Suppressor macrophage treated with lipopolysaccharide for 1 hour (primary cell): ENCODE data around the gene PIAS2.
A peak's percentile ranks its signal among the peaks of the same experiment; 100 is the strongest.

Source experiments
- DNase-seq, 3 donors: peaks; one replicate each; pipeline ENCODE4 v3.0.0-alpha.2; 2020 to 2022

PIAS2 gene

GRCh38 chr18:46756559-46757201 is 160.6 kb downstream of the PIAS2 start, which contains the start of gene ST8SIA5:
Gene ST8SIA5 (minus strand): TSS chr18:46757053. CDS start chr18:46756508, 545 bp downstream.
- DNase-seq, result peak in 1 of 3 donors; percentile 31

- DNase-seq, result no peak
Measured at GRCh38 chr18:46756025-46756558, 161.2 kb downstream of the PIAS2 start.

- DNase-seq, result peak in 2 of 3 donors; percentile 21 to 34
Measured at GRCh38 chr18:46755315-46756024, 161.8 kb downstream of the PIAS2 start.

GRCh38 chr18:46754661-46755292 is 162.5 kb downstream of the PIAS2 start:
- DNase-seq, result no peak

- peak; percentile 38 to 66 (median 43) for DNase-seq
Measured at GRCh38 chr18:46754188-46754587, 163.1 kb downstream of the PIAS2 start.
